Activated T-cell treated with anti-CD3 and anti-CD28 coated beads, Interleukin-2, amount 50 U/mL, for 4 hours (primary cell): ENCODE measurements around the gene ZBTB16. TPM values are rescaled to one million over a fixed set of nuclear protein-coding genes. Genes with fewer than 3 reads are reported as not detected.

Experiments used
- ATAC-seq, 2 donors: fragments of 200-7000 bp; cut with Tn5 transposase; one replicate each; pipeline ENCODE4 v1.10.0; 2021
- DNase-seq: peaks from one replicate; pipeline ENCODE4 v3.0.0-alpha.2; 2020
- H3K27me3 Mint-ChIP-seq: one replicate; pipeline ENCODE4 v1.8.0; 2021; ENCODE audit warnings: low read depth, mixed read lengths
- H3K36me3 Mint-ChIP-seq: one replicate; pipeline ENCODE4 v1.8.0; 2022; ENCODE audit warnings: mixed read lengths; ENCODE audit not compliant: insufficient read depth
- H3K4me1 Mint-ChIP-seq: one replicate; pipeline ENCODE4 v1.8.0; 2021; ENCODE audit warnings: low read depth, mixed read lengths
- H3K4me3 Mint-ChIP-seq: one replicate; pipeline ENCODE4 v1.8.0; 2021; ENCODE audit warnings: mild to moderate bottlenecking, moderate library complexity, mixed read lengths
- H3K9me3 Mint-ChIP-seq: one replicate; pipeline ENCODE4 v1.8.0; 2021; ENCODE audit warnings: mixed read lengths
- total RNA-seq, 3 donors: library from RNA; stranded (reverse); gene quantifications; one replicate each; pipeline ENCODE4 v1.2.1, GENCODE V29; 2021

ZBTB16 gene
- total RNA-seq, 3 donors from 2014 or later = 3.4 to 4.4 (median 4.1) TPM

DNA sequence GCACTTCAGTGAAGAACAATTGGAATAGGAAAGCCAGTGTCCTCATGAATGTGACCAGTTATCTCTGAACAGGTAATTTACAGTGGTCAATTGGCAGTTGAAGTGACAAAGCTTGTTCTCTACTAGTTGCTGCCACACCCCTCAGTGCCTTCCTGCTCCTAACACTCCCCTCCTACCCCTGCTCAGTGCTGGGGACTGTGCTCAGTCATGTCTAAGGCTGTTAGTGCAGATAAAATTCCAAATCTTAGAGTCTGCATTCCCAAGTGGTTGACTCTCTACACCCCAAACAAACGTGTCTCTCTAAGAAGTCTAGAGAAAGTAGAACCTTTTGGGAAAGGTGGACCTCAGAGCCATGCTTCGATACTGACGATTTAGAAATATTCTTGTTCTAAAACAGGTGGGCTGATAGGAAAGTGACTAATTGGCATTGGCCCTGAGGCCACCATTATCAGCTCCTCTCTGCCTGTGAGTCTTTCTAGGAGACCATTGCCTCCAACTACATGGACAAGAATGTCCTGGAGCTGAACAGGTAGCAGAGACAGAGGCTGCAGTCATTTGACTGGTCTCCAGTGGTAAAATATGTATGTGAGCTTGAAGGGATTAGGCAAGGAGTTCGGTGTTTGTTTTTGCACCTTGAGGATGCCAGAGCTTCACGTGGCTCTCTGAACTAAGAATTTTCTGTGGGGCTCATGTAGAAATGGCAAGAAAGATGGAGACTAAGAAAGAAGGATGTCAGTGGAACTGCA is 214.6 kb downstream of the ZBTB16 start:
- ATAC-seq = no peak

DNA sequence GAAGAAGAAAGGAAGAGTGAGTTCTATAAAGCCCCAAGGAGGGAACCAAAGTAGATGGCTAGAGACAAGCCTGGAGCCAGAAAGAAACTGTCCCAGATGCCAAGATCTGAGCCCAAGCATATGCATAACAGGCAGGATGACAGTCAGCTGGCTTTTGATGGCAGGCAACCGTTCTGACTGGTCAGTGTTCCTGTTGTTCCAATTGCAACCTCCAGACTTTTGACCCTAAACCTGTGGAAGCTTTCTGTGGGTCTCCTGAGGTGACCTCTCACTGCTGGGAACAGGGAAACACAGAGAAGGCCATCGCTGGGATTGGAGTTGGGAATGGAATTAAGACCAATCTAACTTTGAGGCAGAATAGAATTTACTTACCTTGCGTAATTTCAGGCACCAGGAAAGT is 215.1 kb downstream of the ZBTB16 start:
- Mint-ChIP-seq H3K9me3 (no peaks in the 10 kb centered on the region), H3K36me3 (no peaks in the 10 kb centered on the region), H3K4me3 (no peak overlapping the region), H3K27me3 (peaks cover 40% of the 10 kb centered on the region), H3K4me1 (no peaks in the 10 kb centered on the region)
- DNase-seq = no peak
- ATAC-seq = no peak

More for the DNA sequence above, 214.6 kb downstream of the ZBTB16 start:
- H3K27me3 Mint-ChIP-seq = peaks cover 38% of the 10 kb centered on the region
- no peak for DNase-seq
- H3K4me3 Mint-ChIP-seq = no peak overlapping the region
- no peaks in the 10 kb centered on the region for H3K9me3 Mint-ChIP-seq
- H3K36me3 Mint-ChIP-seq = no peaks in the 10 kb centered on the region
- H3K4me1 Mint-ChIP-seq = no peaks in the 10 kb centered on the region

DNA sequence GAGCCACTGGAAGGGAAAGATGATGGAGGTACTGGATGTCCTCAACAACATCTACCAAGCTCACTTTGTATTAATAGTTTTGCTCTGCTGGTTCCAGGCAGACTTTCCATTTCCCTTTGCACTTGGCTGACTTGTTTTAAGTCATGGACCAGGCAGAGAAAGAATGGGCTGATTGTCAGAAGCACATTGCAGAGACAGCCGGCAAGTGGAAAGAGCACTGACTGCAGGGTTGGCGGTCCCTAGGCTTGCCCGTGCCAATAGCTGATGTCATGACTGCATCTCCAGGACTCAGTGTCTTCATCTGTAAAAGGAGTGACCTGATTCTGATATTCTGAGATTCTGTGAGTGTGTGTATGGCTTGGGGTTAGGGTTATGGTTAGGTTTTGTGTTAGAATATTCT is 215.8 kb downstream of the ZBTB16 start:
- H3K36me3 Mint-ChIP-seq = no peaks in the 10 kb centered on the region
- DNase-seq (no peak), ATAC-seq (no peak)
- H3K27me3 Mint-ChIP-seq = peaks cover 44% of the 10 kb centered on the region
- no peaks in the 10 kb centered on the region for H3K9me3 Mint-ChIP-seq
- no peak overlapping the region for H3K4me3 Mint-ChIP-seq
- no peaks in the 10 kb centered on the region for H3K4me1 Mint-ChIP-seq

DNA sequence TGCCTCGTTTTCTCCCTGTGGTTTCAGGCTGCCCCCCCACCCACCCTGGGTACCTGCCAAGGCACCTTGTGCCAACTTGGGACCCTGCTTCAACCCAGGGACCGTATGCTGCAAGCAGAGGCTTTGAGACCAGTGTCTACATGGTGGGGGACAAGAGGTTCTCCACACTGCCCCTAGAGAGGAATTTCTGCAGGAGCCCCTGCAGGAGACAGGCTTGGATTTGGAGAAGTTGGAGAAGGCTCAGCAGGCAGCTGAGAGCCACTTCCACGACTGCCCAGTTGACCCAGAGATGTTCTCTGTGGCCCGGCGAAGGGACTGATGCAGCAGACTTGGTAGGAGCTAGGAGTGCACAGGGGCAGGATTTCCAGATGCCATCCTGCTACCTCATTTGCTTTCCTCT is 216.6 kb downstream of the ZBTB16 start:
- H3K27me3 Mint-ChIP-seq = peaks cover 38% of the 10 kb centered on the region
- no peaks in the 10 kb centered on the region for H3K36me3 Mint-ChIP-seq
- DNase-seq (no peak), ATAC-seq (no peak)
- H3K4me3 Mint-ChIP-seq = no peak overlapping the region
- no peaks in the 10 kb centered on the region for H3K9me3 Mint-ChIP-seq
- no peaks in the 10 kb centered on the region for H3K4me1 Mint-ChIP-seq

DNA sequence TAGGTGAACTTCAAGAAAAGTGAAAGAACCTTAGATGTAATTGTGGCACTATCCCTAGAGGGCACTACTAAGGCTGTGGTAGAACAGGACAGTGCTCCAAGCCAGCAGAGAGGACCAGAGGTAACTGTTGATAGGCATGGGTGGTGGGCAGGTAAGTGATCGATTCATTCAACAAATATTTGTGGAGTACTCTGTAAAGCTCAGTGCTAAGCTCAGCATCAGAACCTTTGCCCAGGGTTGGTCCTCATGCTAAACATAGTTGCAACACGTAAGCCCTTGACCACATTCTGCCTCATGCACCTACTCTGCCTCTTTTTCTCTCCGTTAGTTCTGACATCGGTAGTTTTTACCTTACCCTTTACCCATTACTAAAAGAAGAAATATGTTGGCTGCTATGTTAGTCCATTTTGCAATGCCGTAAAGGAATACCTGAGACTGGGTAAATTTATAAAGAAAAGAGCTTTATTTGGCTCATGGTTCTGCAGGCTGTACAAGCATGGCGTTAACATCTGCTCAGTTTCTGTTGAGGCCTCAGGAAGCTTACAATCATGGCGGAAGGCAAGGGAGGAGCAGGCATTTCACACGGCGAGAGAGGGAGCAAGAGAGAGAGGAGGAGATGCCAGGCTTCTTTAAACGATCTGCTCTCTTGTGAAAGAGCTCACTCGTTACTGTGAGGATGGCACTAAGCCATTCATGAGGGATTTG is 218.3 kb downstream of the ZBTB16 start:
- Mint-ChIP-seq H3K27me3 (peaks cover 28% of the 10 kb centered on the region), H3K4me1 (no peaks in the 10 kb centered on the region), H3K36me3 (no peaks in the 10 kb centered on the region), H3K4me3 (no peak overlapping the region), H3K9me3 (no peaks in the 10 kb centered on the region)
- DNase-seq (no peak), ATAC-seq (no peak)

DNA sequence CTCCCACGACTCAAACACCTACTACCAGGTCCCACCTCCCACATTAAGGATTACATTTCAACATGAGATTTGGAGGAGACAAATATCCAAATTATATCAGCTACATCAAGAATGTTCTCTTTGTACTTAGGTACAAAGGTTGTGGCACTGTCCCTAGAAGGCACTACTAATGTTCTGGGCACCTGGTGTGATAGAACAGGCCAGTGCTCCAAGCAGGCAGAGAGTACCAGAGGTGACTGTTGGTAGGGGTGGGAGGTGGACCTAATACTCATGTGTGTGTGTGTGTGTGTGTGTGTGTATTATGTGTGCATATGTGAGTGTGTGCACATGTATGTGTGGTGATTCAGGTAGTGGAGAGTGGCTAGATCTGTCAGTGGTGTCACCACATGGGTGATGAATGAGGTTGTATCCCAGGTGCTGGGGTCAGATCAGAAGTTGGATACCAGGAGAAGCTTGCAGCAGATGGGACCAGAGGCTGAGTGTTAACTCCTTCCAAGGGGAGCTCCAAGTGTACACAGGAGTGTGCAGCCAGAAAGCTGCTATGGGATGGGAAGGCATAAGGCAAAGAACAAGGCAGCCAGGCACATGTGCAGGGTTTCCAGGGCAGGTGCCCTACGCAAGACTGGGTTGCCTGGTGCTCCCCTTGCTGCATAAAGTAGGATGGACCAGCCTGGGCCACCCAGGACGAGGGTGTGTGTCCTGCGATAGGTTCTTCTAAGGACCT is 219.0 kb downstream of the ZBTB16 start:
- H3K9me3 Mint-ChIP-seq = no peaks in the 10 kb centered on the region
- no peak overlapping the region for H3K4me3 Mint-ChIP-seq
- H3K4me1 Mint-ChIP-seq = no peaks in the 10 kb centered on the region
- H3K36me3 Mint-ChIP-seq = no peaks in the 10 kb centered on the region
- peaks cover 22% of the 10 kb centered on the region for H3K27me3 Mint-ChIP-seq
- ATAC-seq (no peak), DNase-seq (no peak)

DNA sequence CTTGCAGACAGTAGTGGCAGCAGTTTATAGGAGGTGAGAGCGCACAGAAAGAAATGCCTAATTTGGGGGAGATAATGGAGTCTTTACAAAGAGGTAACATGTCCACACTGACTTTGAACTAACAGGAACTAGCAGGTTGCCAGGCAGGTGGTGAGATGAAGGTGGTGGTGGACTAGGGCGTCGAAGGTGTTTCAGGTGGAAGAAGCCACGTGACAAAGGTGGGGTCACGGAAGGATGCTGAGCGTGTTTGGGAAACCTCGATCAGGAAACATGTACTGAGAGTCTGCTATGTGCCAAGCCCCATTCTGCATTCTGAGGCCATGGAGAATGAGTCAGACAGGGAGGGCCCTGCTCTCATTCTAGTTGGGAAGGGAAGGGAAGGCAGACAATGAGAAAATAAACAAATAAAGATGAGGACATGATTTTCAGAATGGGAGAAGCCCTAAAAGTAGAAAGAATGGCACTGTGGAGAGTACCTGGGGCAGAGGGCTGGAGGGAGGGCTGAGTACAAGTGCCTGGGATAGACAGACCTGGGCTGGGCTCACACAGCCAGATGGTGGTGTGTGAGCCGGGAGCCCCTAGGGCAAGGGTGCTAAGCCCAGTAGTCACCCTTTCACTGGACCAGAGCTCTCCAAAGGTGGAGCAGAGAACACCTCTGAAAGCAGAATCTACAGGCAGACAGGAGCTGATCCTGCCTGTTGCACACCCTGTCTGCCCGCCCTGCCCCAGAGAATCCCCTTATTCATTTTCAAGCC is 220.5 kb downstream of the ZBTB16 start:
- ATAC-seq = no peak
- no peaks in the 10 kb centered on the region for H3K36me3 Mint-ChIP-seq
- H3K9me3 Mint-ChIP-seq = no peaks in the 10 kb centered on the region
- peaks cover 17% of the 10 kb centered on the region for H3K27me3 Mint-ChIP-seq
- no peaks in the 10 kb centered on the region for H3K4me1 Mint-ChIP-seq
- no peak for DNase-seq
- no peak overlapping the region for H3K4me3 Mint-ChIP-seq

DNA sequence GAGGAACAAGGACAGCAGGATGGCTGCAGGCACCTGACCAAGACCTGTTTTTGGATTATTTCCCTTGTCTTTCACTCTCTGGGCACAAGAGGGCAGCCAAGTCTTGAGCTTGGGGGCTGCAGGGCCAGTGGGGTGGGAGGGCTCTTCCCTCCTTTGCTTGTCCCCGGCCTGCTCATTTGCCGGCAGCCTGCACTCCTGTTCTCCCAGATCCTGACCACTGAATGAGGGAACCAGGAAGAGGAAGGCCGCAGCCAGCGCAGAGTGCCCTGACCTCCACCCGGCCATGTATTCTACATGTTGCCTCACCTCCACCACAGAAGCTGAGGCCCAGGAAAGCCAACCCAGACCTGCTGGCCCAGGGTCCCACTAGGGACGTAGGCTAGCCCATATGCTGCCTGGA is 221.2 kb downstream of the ZBTB16 start:
- peaks cover 13% of the 10 kb centered on the region for H3K27me3 Mint-ChIP-seq
- H3K9me3 Mint-ChIP-seq = no peaks in the 10 kb centered on the region
- no peak for DNase-seq
- ATAC-seq = no peak
- H3K4me1 Mint-ChIP-seq = no peaks in the 10 kb centered on the region
- H3K4me3 Mint-ChIP-seq = no peak overlapping the region
- no peaks in the 10 kb centered on the region for H3K36me3 Mint-ChIP-seq

DNA sequence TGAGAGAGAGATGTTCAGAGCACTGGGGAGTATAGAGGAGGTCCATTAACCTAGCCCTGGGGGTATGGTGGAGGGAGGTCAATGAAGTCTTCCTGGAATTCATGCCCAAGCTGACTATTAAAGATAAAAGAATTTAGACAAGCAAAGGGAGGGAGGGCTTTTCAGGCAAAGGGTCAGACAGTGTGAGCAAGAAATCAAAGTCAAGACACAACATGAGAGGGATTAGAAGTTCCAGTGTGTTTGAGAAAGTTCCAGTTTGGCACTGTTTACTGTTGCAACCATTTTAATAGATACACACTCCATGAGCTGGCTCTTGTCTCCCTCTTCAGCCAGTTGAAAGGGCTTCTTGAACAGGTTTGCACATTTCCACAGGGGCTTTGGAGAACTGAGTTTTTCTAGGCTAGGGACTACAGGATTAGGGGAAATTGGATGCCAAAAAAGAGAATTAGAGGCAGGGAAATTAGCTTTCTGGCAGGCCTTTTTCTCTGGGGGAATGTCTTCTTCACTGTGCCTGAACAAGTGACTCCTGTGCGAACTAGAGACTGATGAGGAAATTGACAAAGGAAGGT is 222.0 kb downstream of the ZBTB16 start:
- no peaks in the 10 kb centered on the region for H3K4me1 Mint-ChIP-seq
- DNase-seq (no peak), ATAC-seq (no peak)
- H3K36me3 Mint-ChIP-seq = no peaks in the 10 kb centered on the region
- no peaks in the 10 kb centered on the region for H3K9me3 Mint-ChIP-seq
- no peak overlapping the region for H3K4me3 Mint-ChIP-seq
- H3K27me3 Mint-ChIP-seq = peaks cover 13% of the 10 kb centered on the region

DNA sequence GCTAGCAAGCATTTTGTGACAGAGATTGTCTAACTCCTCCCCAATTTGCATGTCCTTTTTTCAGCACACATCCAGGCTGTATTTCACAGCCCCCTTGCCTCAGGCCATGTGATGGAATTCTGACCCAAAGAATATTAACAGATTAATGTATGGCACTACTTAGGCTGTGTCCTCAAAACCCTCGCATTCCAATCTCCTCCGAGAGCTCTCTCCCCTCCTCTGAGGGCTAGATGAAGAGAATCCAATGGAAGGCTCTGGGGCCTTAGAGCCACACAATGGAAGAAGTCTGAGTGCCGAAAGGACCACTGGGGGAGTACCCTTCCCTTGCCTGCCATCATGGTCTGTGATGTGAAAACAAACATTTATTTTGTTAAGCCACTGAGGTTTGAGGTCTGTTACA is 223.0 kb downstream of the ZBTB16 start:
- ATAC-seq (no peak), DNase-seq (no peak)
- no peaks in the 10 kb centered on the region for H3K9me3 Mint-ChIP-seq
- no peaks in the 10 kb centered on the region for H3K36me3 Mint-ChIP-seq
- no peak overlapping the region for H3K4me3 Mint-ChIP-seq
- H3K27me3 Mint-ChIP-seq = peaks cover 13% of the 10 kb centered on the region
- no peaks in the 10 kb centered on the region for H3K4me1 Mint-ChIP-seq

DNA sequence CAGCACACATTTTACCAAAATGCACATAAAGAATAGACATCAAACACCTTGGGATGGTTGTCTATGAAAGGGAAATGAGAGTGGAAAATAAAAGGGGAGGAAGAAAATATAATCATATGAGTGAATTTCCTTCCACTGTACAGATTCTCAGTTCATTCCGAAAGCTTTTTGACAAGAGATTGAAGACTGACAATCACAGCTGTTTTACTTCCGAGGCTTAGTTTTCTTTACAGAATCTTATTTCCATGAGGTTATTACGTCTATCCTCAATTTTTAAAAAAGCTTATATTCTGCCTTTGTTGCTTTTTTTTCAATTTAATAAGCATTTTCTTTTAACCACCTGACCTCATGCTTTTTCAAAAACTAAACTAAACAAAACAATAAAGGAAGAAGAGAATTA is 223.9 kb downstream of the ZBTB16 start:
- Mint-ChIP-seq H3K9me3 (no peaks in the 10 kb centered on the region), H3K4me3 (no peak overlapping the region), H3K4me1 (no peaks in the 10 kb centered on the region), H3K27me3 (peaks cover 13% of the 10 kb centered on the region), H3K36me3 (no peaks in the 10 kb centered on the region)
- no peak for DNase-seq
- no peak for ATAC-seq

DNA sequence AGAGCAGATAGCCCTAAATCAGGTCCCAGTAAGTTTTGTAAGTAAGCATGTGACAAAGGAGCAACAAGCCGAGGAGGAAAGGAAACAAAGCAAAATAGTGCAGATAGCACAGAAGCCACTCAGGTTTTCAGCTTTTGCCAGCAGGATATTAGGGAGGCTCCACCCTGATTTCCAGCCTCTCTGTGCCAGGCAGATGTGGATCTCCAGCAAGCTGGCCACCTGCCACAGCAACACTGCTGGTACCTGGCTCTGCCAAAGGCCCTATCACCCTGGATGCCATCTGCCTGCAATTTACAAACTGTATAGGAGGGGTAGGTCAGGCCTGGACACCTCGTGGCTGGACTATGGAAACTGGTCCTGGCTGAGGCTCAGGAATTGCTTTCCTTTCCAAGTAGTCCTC is 224.5 kb downstream of the ZBTB16 start:
- no peaks in the 10 kb centered on the region for H3K36me3 Mint-ChIP-seq
- DNase-seq (no peak), ATAC-seq (no peak)
- no peak overlapping the region for H3K4me3 Mint-ChIP-seq
- no peaks in the 10 kb centered on the region for H3K4me1 Mint-ChIP-seq
- peaks cover 10% of the 10 kb centered on the region for H3K27me3 Mint-ChIP-seq
- no peaks in the 10 kb centered on the region for H3K9me3 Mint-ChIP-seq

DNA sequence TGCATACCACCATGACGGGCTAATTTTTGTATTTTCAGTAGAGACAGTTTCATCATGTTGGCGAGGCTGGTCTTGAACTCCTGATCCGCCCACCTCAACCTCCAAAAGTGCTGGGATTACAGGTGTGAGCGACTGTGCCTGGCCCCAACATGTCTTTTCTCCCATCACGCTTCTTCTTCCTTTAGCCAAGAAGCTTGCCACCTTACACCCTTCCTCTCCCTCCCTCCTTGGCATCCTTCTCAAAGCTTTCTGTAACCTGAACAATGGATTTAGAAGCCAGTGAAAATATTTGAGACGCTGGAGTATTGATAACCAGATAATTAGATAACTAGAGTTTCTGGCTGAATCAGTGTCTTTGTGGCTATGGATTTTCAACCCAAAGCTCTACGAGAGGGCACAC is 225.4 kb downstream of the ZBTB16 start:
- ATAC-seq = no peak
- Mint-ChIP-seq H3K36me3 (no peaks in the 10 kb centered on the region), H3K4me3 (no peak overlapping the region)

DNA sequence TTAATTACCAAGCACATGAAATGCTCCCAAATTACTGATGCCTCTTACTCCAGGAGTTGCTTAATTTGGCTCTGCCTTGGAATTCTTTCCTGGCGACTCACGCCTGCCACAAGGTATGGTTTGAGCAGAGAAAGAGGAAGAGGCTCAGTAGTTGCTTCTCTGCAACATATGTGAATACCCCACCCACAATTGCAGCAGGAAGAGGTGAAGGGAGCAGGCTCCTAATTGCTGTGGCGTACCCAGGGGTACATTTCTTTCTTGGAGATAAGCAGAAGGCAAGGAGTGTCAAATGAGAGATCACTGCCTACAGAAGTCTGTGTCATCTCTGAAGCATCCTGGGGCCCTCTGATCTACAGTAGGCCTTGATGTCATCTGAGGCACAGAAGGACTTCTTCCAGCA is 226.1 kb downstream of the ZBTB16 start:
- Mint-ChIP-seq H3K9me3 (no peaks in the 10 kb centered on the region), H3K4me1 (no peaks in the 10 kb centered on the region), H3K4me3 (no peak overlapping the region), H3K36me3 (no peaks in the 10 kb centered on the region), H3K27me3 (no peaks in the 10 kb centered on the region)
- no peak for ATAC-seq
- DNase-seq = no peak

More for the DNA sequence above, 225.4 kb downstream of the ZBTB16 start:
- no peaks in the 10 kb centered on the region for H3K9me3 Mint-ChIP-seq
- no peaks in the 10 kb centered on the region for H3K4me1 Mint-ChIP-seq
- no peak for DNase-seq
- peaks cover 1% of the 10 kb centered on the region for H3K27me3 Mint-ChIP-seq
